Kidney (tissue), 14 donors: ENCODE measurements around the gene AIMP2. TPM values are rescaled to one million over a fixed set of nuclear protein-coding genes. Genes with fewer than 3 reads are reported as not detected.
"Not testable (repeated sequence)": the region's sequence is repeated elsewhere in the genome, so short reads cannot be mapped to it uniquely, and the experiment has no call there.

Experiments used
- DNase-seq, 5 donors: peaks; one replicate each; pipeline ENCODE4 v3.0.0-alpha.2; 2013 to 2020
- FAIRE-seq: peaks from 2 replicates; lab custom pipeline; 2012; peaks lifted over from hg19 to GRCh38; lab: Jason Lieb, UNC
- H3K27ac ChIP-seq, 2 donors: one replicate each; pipeline ENCODE4 v1.7.0; 2013; ENCODE audit warnings: low read depth in 2 of 2, low read length in 2 of 2, inconsistent platforms in 1 of 2
- H3K27me3 ChIP-seq: one replicate; pipeline ENCODE4 v1.7.1; 2013; ENCODE audit warnings: low read length, inconsistent platforms; ENCODE audit not compliant: control insufficient read depth, insufficient read depth
- H3K36me3 ChIP-seq, 3 donors: one replicate each; pipeline versions ENCODE4 v1.7.0 to v1.7.1; 2013; ENCODE audit warnings: low read length in 3 of 3, control low read depth in 1 of 3, inconsistent platforms in 1 of 3; ENCODE audit not compliant: insufficient read depth in 3 of 3, control insufficient read depth in 2 of 3
- H3K4me1 ChIP-seq, 3 donors: one replicate each; pipeline versions ENCODE4 v1.7.0 to v1.7.1; 2013; ENCODE audit warnings: low read length in 3 of 3, inconsistent platforms in 1 of 3, low read depth in 1 of 3; ENCODE audit not compliant: control insufficient read depth in 2 of 3, insufficient read depth in 2 of 3
- H3K4me3 ChIP-seq, 3 donors: one replicate each; pipeline versions ENCODE4 v1.7.0 to v1.8.1; 2013; ENCODE audit warnings: low read length in 3 of 3, control low read depth in 1 of 3, inconsistent platforms in 1 of 3
- H3K9ac ChIP-seq, 3 donors: one replicate each; pipeline versions ENCODE4 v1.7.0 to v1.7.1; 2013; ENCODE audit warnings: low read length in 3 of 3, control low read depth in 1 of 3, inconsistent platforms in 1 of 3
- H3K9me3 ChIP-seq, 3 donors: one replicate each; pipeline versions ENCODE4 v1.7.0 to v1.7.1; 2013; ENCODE audit warnings: low read length in 3 of 3, control low read depth in 1 of 3, inconsistent platforms in 1 of 3; ENCODE audit not compliant: control insufficient read depth in 2 of 3, insufficient read depth in 1 of 3
- CTCF ChIP-seq: IDR thresholded peaks from 3 replicates; pipeline ENCODE4 v1.5.1; 2012; ENCODE audit warnings: mild to moderate bottlenecking, moderate library complexity, borderline replicate concordance; ENCODE audit not compliant: insufficient read depth; ENCODE audit errors: extremely low read depth
- intact Hi-C: fragments of 100-400 bp; cut with DNase I; formaldehyde crosslinking; loops from one replicate; pipeline ENCODE4 v1.11.1; 2022
- polyA plus RNA-seq: library from polyadenylated mRNA; stranded (reverse); fragments of 350-450 nt; fragmentation: Illumina TruSeq; extraction: RNeasy Lipid Tissue Mini Kit (QIAGEN cat#74804); gene quantifications from one replicate; pipeline ENCODE4 v1.2.3, GENCODE V29; 2014; ENCODE audit warnings: low read depth, low replicate concordance; ENCODE audit not compliant: insufficient read depth
- total RNA-seq: library from RNA; stranded (reverse); fragmentation: NEBNext Ultra II Directional; extraction: Animal tissue kit (Norgen Biotek cat#: 25700); gene quantifications from one replicate; pipeline ENCODE4 v1.2.1, GENCODE V29; 2021
- donor health status: control.
- donor health status: control.
- donor health status: control.
- donor health status: control.
- donor health status: control.
- donor health status: DM: yes; HTN: yes; CAD: no.
- donor health status: Normal renal cell carcinoma (clear cell type).

Gene AIMP2
- total and polyA plus RNA-seq, 2 donors from 2014 or later = 34.6 to 55.5 TPM

- H3K27ac ChIP-seq, H3K27me3 ChIP-seq, DNase-seq, H3K9me3 ChIP-seq, FAIRE-seq, H3K36me3 ChIP-seq, H3K4me1 ChIP-seq, intact Hi-C loops, H3K4me3 ChIP-seq, H3K9ac ChIP-seq: not testable (repeated sequence)
Measured at GRCh38 chr7:5979680-5980314, 29.3 kb upstream of the AIMP2 start.

GRCh38 chr7:5987061-5987460 lies 22.0 kb upstream of the AIMP2 start:
- H3K4me3 ChIP-seq, DNase-seq, H3K4me1 ChIP-seq, H3K9ac ChIP-seq, H3K27ac ChIP-seq, H3K36me3 ChIP-seq, intact Hi-C loops, H3K27me3 ChIP-seq, H3K9me3 ChIP-seq, FAIRE-seq: not testable (repeated sequence)

DNA sequence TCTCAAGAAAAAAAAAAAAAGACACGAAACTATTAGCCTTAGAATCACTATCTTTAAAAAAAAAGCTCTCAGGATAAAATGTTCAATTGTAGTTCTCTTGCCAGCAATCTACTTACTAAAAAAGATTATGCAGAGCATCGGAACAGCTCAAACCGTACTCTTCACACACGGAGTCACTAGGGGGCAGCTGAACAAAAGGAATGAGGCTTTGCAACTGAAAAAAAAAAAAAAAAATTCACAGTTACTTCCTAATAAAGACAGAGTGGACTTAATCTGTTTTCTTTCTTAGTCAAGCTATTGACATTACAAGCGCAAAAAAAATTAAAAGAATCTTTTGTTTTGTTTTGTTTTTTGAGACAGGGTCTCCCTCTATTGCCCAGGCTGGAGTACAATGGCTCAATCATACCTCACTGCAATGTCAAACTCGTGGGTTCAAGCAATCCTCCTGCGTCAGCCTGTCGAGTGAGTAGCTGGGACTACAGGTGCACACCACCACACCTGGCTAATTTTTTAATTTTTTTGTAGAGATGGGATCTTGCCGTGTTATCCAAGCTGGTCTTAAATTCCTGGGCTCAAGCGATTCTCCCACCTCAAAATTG lies 11.8 kb upstream of the AIMP2 start:
- H3K36me3 ChIP-seq = peaks cover 2 to 31% (median 5%) of the 10 kb centered on the region in 3 donors
- DNase-seq (peak in 3 of 5 donors; percentile 60 to 90 (median 78)), FAIRE-seq (peak; percentile 58)
- H3K27me3 ChIP-seq = no peaks in the 10 kb centered on the region
- no peak overlapping the region for H3K9ac ChIP-seq
- no peak overlapping the region for H3K27ac ChIP-seq
- no peaks in the 10 kb centered on the region for H3K4me1 ChIP-seq
- no peak overlapping the region for H3K4me3 ChIP-seq
- TF ChIP-seq CTCF = peak; percentile 68
- intact Hi-C loops = no loop called here
- no peaks in the 10 kb centered on the region for H3K9me3 ChIP-seq

GRCh38 chr7:6007386-6007785 lies 1.7 kb upstream of the AIMP2 start:
- peaks cover 0 to 9% (median 0%) of the 10 kb centered on the region in 3 donors for H3K36me3 ChIP-seq
- no peak for TF ChIP-seq CTCF

DNA sequence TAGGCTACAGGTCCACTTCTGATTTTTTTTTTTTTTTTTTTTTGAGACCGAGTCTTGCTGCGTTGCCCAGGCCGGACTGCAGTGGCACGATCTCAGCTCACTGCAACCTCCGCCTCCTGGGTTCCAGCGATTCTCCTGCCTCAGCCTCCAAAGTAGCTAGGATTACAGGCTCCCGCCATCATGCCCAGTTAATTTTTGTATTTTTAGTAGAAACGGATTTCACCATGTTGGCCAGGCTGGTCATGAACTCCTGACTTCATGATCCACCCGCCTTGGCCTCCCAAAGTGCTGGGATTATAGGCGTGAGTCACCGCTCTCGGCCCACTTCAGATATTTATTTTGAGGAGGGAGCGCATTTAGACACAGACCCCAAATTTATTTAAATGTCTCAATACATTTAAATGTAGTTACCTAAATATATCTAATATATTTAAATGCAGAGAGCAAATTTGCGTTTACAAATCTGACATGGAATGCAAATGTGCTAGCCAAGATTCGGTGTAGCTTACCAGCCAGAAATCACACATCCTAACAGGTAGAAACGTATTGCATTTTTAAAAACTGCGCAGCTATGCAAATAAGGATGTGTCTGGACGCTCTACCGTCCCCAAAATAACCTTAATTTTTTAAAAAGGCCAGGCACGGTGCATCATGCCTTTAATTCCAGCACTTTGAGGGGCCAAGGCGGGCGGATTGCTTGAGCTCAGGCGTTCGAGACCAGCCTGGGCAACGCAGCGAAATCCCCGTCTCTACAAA lies 1.1 kb upstream of the AIMP2 start:
- DNase-seq, H3K27me3 ChIP-seq, FAIRE-seq, H3K4me1 ChIP-seq, H3K36me3 ChIP-seq, H3K9me3 ChIP-seq, intact Hi-C loops: not testable (repeated sequence)
- peak overlapping the region; percentile 84 to 94 (median 91) for H3K4me3 ChIP-seq
- H3K9ac ChIP-seq = peak overlapping the region in 1 of 3 donors; percentile 39
- H3K27ac ChIP-seq = peak overlapping the region in 1 of 2 donors; percentile 32

More at GRCh38 chr7:6007386-6007785, 1.7 kb upstream of the AIMP2 start:
- Histone ChIP-seq H3K27ac (no peak overlapping the region), H3K9ac (no peak overlapping the region), H3K9me3 (no peaks in the 10 kb centered on the region), H3K27me3 (no peaks in the 10 kb centered on the region), H3K4me3 (peak overlapping the region in 2 of 3 donors; percentile 84 to 91), H3K4me1 (peaks cover 0 to 2% (median 0%) of the 10 kb centered on the region in 3 donors)
- DNase-seq (peak in 1 of 5 donors; percentile 23), FAIRE-seq (no peak)
- intact Hi-C loops = no loop called here

DNA sequence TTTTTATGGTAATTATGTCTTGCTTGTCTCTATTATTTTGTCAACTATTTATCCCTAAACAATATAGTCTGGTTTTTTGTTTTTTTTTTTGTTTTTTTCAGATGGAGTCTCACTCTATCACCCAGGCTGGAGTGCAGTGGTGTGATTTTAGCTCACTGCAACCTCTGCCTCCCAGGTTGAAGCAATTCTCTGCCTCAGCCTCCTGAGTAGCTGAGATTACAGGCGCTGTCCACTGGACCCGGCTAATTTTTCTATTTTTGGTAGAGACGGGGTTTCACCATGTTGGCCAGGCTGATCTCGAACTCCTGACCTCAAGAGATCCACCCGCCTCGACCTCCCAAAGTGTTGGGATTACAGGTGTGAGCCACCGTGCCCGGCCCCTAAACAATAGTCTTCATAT lies 1.3 kb downstream of the AIMP2 start:
- H3K4me3 ChIP-seq, DNase-seq, FAIRE-seq, H3K9me3 ChIP-seq, H3K27me3 ChIP-seq, H3K9ac ChIP-seq, H3K27ac ChIP-seq, intact Hi-C loops, H3K36me3 ChIP-seq, H3K4me1 ChIP-seq: not testable (repeated sequence)
